HG03097 (cell line): ENCODE measurements around the gene PPP1R36.

Source experiments
- ATAC-seq: cut with Tn5 transposase; IDR thresholded peaks from one replicate; pipeline ENCODE4 v1.9.1; 2021; ENCODE audit not compliant: unreplicated experiment, low FRiP score

The PPP1R36 gene, protein sequence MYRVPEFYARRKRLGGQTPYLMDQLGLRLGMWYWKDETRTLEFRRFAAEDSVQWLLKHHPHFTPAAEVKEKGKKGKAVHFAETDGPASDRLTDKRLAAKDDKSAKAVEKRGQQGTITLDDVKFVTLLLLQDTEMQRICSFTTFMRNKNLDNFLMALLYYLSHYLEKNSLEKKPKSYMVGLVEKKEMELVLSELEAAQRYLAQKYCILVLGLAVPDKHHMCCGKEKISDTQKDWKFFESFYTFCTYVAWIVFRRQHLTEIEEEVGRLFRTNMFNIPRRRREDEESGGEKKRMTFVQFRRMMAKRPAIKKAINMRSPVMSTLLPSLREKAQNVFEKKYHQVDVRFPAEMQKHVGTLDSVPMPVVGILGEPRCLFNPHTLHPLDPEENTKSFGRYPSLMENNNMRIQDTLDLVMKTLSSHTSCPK

DNA sequence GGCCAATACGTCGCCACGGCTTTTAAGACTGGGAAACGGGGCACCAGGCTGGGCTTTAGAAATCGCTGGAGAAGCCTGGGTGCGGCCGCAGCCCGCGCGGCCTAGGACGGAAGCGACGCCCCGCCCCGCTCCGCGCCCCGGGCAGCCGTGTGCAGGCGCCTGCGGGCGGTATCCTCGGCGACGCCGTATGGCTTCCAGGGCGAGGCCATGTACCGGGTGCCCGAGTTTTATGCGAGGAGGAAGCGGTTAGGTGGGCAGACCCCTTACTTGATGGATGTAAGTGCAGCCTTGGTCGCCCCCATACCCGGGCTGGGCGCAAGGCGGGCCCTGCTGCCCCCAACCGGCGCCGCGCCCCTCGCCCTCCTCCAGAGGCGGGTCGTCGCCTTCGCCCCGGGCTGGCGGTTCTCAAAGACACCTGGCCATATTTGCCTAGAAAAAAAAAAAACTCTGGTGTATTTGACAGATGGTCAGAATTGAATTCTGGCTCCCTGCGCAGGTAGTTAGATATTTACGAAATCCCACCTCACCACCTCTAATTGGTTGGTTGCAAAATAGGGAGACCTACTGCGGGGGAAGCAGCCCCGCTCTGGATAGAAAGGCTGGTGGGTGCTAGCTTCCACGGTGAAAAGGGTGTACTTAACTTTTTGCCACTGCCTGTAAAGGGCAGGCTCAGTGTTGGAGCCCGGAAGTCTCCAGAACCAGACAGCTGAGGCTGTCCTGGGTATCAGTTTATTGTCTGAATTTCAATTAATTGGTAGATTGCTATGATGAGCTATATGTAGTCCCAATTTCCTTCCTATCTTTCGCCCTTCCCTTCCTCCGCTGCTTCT is at the start of gene PPP1R36:
Gene PPP1R36, plus strand, starts transcription at position 171 of the 830 bp plus-strand sequence. Its CDS starts 37 bp downstream, at position 208.
- ATAC-seq: no peak

DNA sequence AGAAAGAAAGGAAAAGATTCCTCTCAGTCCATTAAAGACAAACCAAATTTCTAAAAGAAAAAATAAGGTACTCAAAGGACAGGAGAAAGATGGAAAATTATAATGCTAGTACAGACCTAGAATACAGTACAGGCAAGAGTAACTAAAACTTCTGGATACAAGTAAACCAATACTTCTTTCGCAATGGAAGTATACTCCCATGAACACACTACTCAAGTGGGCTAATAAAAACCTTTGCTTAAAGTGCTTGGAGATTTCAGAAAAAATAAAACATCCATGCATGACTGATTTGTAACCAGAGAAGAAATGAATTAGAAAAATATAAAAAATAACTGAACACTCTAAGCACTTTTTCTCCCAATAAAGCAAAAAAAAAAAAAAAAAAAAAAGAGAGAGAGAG is 49.7 kb upstream of the PPP1R36 start:
- no peak for ATAC-seq

DNA sequence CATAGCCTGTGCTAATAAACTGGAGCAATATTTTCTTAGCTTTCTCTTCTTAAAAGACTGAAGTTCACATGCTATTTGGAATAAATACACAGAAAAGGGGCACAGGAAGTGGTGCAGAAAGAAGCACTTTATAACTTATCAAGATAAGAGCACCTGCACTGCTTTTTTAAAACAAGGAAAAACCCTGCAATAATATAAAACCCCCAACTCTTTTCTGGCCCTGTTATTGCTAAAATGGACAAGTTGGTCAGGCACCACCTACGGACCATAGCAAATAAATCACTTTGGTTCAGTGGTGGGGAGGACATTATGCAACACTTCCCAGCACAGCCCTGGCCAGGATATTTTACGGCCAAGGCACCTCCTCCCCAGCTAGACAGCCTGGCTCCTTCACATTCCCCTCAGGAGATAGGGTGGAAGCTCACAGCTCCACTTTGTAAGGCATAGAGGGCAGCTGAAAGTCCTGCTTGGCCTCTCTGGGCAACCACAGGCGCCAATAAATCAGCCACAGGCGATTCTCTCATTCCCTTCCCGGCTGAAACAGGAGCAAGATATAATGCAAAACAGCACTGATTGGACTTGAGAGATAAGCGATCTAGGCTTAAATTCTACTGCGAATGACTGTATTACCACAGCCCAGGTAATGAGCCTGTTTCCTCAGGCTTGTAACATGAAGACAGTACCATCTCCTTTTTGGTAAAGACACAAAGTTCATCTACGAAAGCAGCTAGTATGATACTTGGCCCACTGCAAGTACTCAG is 48.2 kb upstream of the PPP1R36 start:
- ATAC-seq: no peak

DNA sequence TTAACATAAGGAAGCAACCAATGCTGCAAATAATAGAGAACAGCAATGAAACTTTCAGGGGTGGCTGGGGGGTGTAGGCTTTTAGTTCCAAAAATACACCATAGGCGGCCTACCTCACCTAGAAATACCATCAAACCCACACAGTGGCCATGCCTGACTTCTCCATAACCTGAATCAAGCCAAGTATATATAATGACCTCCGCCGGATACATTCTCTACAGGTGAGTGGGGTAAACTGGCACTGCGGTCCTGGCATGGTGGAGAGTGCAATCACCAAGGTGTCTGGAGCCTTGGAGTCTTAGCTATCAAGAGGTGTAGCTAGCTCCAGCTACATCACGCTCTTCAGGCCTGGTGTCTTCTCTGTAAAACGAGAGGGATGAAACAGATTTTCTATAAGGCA is 47.3 kb upstream of the PPP1R36 start:
- ATAC-seq: no peak

DNA sequence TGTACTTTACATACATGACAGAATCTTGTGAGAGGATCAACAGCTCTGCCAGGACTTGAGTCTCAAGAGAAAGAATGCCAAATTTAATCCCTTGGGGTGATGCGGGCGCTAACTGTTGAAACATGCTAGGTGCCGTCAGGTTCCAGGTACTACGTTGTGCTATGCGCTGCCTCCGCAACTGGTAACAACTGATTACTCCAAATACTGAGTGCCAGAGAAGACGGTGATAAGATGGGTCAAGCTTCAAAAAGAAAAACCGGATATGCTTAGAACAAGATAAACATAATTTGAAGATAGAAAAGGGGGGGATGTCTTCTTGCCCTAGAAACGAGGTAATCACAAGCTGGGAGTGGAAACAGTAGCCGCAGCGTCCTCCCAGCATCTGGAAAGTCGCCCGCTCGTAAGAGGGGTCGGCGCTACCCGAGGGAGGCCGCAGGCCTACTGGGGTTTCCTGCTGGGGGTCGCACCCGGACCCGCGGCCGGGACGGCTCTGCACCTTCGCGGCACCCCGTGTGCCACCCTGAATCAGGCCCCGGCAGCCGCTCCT is 46.8 kb upstream of the PPP1R36 start:
- ATAC-seq: no peak

DNA sequence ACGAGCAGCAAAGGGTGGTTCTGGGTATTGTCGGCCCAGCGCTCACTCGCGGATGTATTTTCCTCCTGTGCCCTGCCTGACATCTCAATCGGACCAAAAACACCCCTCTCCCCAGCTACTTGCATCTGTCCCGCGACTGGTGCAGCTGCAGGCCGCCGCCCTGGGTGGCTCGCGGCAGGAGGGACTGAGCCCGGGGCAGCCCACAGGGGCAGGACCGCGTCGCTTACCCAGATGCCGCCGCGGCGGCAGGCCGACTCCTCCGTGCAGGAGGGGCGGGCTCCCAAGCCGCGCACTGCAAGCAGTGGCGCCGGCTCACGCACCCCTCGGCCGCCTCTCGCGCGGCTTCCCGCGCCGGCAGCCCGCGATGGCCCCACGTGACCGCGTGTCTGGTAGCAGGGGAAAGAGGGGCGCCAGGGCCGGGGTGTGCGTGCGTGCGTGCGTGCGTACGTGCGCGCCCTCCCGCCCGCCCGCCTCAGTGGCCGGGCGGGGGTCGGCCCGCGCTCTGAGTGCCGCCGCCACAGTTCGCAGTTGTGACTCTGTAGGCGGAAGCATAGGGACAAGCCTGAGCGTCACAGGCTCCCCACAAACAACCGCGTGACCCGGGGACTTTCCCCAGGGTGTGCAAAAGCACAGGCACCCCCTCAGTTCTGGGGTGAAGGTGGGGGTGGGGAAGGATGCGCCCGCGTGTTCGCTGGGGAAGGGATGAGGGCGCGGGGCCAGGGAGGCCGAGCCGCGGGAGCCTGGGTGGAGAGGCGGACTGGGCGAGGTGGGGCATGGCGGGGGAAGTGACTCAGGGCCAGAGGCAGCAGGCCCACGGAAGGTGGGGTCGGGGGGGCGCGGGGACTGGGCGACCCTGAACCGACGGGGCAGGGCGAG is 46.1 kb upstream of the PPP1R36 start, which contains the start of gene ZBTB25:
Gene ZBTB25, minus strand, starts transcription at position 405 of the 876 bp plus-strand sequence. CDS start 13,305 bp downstream, outside the sequence.
- peak; percentile 52 for ATAC-seq

DNA sequence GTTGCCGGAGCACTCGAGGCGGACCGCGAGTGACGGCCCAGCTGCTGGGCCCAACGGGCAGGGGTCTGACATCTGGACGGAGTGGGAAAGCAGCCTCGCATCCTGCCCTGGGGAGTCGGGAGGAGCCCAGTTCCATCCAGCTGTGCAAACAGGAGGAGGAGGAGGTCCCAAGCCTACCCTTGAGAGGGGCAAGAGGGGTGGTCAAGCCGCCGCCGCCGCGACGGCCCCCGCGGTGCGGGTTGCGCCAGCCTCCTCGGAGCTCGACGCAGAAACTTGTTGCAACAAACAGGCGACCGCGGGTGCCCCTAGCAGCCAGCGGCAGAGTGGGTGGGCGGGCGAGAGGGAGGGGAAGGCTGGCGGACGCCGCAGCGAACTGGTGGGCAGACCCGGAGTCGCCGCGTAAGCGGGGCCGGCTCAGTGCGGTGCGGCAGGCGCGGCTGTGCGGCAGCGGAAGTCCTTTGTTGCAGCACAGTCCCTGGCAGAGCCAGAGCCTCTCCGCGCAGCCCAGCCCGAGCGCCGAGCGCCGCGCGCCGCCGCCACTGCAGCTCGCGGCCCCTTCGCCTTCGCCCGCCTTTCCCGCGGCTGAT is 45.4 kb upstream of the PPP1R36 start, which contains the start of gene ZBTB1:
Gene ZBTB1, plus strand, starts transcription at position 461 of the 587 bp plus-strand sequence. CDS start 16,735 bp downstream, outside the sequence.
- ATAC-seq: peak; percentile 23

DNA sequence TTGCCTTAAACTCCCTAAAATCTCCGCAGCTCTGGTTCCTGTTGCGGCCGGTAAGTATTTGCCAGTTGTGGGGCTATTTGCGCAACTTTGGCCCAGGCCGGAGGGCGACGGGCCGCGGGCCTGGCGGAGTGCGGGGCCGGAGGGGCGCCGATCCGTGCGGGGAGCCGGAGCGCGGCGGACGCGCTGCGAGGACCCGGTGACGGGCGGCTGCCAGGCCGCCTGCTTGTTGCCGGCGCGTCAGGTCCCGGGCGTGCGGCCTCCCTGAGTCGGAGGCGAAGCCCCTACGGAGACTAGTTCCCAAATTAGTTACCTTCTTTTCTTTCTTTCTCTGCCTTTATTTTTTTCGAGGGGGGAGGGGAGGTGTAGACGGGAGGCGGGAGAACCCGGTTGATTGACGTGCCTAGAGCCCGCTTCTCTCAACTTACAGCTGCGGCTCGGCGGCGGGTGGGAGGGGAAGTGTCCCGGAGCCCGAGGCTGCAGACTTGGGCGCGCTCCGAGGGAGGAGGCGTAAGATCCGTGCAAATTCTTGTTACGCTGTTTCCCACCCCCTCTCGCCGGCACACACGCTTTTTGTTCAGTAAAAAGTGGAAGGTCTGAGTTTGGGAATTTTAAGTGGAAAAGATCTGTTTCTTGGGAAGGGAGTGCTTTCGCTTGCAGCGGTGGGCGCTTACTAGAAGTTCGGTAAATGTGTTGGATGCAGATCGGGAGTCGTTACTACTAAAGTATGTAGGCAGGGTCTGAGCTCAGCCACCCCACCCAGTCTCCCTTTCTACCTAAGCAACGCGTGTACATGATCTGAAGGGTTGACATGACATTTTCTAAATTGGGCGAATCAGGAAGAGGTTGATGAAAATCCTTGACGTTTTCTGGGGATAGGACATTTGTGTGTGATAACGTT is 44.6 kb upstream of the PPP1R36 start:
- ATAC-seq: peak; percentile 17

DNA sequence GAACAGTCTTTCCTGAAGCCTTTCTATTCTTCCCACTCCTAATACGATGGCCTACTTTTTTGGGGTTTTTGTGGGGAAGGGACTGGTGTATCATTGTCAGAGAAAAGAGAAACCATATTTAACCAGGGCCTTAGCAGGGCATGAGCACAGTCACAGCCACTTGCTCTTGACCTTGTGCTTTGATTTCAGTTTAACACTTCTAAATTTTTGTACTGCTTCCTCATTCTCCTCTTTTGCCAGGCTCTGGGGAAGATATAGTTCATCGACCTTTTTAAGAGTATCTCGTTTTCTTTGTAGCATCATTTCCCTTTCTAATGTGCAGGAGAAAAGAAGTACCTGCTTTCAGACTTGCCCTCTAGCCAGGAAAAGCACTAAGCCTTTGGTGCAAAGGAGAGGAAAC is 43.0 kb upstream of the PPP1R36 start:
- ATAC-seq: no peak

DNA sequence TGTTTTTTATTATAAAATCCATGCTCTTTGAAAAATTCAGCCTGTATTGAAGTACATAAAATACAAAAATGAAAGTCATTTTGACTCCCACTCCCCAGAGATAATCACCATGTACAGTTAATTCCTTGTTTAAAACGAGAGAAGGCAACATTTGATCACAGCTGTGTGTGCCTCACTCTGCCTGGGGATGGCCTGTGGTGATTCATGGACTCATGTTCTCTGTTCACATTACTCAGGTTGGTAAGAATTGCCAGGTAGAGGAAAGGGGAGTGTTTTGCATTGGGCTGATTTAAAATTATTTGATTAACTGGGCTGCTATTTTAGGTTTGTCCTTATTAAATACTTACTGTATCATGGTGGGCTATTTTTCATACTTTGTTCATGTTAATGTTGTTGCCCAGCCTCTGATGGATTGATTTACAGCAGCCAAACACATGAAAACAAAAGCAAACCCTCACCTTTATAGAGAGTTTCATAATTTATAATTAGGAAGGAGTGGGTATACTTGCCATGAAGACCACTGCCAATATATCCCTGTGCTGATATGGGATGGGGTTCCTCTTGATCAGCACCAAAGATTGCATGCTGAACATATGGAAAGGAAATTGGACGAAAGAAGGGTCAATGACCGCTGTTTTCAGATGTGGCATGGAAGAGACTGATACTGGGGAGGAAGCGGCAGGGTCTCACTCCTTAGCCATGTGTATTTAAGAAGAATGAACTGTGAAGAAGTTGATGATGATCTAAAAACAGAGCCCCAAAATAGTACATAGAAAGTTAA is 42.2 kb upstream of the PPP1R36 start:
- no peak for ATAC-seq

DNA sequence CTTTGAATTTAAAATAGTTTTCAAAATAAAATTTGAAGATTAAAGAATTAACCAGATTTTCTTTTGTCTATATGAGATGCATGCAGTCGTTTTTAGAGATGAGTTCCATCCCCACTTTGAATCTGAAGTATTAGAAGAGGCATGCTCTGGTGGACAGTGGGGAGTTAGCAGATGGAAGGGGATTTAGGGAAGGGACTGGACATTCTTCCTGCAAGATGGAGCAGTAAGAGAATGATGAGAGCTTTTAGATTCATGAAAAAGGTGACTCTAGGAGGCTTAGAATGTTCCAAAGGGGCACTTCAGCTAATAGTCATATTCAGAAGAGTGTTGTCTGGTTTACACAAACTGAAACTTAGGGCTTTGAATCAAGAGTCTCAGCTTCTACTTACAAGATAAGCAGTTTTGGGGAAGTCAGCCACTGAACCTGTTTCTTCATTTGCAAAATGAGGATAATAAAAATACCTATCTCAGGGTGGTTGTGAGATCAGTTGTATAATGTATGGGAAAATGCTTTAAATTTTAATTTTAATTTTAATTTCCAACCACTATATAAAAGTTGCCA is 41.5 kb upstream of the PPP1R36 start:
- no peak for ATAC-seq

DNA sequence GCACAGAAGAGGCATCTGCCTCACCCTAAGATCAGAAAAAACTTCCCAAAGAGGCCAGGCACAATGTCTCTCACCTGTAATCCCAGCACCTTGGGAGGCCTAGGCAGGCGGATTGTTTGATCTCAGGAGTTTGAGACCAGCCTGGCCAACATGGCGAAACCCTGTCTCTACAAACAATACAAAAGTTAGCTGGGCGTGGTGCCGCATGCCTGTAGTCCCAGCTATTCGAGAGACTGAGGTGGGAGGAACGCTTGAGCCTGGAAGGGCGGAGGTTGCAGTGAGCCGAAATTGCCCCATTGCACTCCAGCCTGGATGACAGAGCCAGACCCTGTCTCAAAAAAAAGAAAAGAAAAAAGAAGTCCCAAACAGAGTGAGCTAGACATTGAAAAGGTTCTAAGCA is 40.7 kb upstream of the PPP1R36 start:
- ATAC-seq: no peak

DNA sequence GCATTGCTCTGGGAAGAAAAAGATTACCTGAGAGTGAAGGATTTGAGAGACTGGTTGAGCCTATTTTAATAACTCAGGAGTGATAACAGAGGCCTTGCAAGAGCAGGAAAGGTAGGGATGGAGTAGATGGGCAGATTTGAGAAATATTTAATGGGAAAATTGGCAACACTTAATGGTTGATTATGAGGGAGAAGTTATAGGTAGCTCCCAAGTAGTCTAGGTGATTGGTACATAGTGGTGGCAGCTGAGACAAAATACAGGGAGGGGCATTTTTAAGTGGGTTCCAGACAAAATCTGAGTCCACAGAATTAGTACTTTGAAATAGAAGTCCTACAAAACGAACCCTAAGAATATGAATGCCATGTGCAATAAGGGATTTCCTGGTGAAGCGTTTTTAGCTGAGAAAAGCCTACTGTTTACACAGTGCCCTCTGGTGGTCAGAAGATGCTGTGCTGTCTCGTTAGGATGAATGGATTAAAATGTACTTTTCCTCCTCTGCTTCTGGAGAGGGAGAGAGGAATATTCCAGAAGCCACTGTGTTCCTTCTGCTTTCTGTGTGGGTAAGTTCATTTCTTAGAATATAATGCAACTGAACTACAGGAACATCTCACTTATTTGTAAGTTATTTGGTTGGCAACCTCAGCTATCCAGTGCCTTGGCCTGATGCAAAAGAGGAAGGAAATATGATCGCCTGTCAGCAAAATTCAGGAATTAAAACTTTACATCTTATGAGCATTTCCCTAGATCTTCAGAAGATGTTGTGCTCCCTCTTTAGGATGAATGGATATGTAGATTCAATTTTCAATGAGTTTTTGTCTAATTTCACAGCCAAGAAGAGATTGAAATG is 38.7 kb upstream of the PPP1R36 start:
- no peak for ATAC-seq

DNA sequence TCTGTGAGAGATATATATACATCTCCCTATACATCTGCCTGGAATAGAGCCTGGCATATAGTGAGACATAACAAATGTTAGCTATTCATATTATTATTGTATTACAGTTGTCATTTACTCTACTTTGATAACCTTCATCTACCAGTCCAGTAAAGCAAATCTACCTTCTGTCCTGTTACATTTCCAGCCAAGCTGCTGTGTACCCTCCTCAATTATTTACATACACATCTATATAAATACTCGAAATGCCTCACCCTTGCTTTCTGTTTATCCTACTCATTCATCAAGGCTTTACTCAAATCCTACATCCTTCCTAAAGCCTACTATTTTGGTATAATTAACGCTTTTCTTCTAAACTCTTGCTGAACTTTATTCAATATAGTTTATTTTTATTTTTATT is 36.5 kb upstream of the PPP1R36 start:
- ATAC-seq: no peak

DNA sequence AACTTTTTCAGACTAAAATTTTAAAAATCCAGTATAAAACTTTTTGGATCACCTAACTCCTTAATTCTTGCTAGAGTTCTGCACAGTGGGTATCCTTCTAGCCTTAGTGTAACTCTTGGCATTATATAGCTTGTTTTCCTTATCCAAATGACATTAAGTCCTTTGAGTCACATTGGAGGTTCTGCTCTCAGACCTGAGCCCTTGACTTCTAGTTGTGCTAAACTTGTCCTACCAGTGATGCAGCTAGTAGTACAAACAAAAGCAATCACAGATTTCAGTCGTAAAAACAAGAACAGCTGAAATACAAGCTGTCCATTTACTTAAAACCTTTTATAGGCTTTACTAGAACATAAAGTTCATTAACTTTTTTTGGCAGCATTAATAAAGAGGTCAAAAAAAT is 34.7 kb upstream of the PPP1R36 start:
- ATAC-seq: no peak

DNA sequence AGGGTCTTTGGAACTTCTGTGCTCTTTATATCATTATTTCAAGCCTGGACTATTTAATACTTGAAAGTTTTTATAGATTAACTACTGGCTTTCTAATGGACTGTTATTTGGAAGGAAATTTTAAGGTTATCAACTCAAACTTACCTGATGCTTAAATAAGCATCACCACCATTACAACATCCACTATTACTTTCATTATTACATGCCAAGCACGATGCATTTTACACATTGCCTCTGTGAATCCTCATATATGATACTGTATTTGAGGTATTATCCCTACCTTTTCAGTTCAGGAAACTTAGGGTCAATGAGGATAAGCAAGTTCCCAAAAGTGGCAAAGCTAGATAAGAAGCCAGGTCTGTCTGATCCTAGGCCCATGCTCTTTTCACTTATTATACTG is 32.8 kb upstream of the PPP1R36 start:
- ATAC-seq: no peak
